ENCODE measurements around the gene TNNI3K. TPM values are rescaled to one million over a fixed set of nuclear protein-coding genes. Genes with fewer than 3 reads are reported as not detected.

The TNNI3K gene
- total RNA-seq, 1 donor from 2014 or later: not detected

- no peak overlapping the region for H3K27ac Mint-ChIP-seq (ENCODE audit: unreplicated experiment)
Observed at GRCh38 chr1:74357150-74357549, 122.0 kb downstream of the TNNI3K start.

GRCh38 chr1:74357756-74358155 lies 122.6 kb downstream of the TNNI3K start:
- Mint-ChIP-seq H3K4me1 (ENCODE audit: unreplicated experiment) (peaks cover 7% of the 10 kb centered on the region), H3K27ac (ENCODE audit: unreplicated experiment) (no peak overlapping the region)
- no peak for TF ChIP-seq CTCF (IDR thresholded peaks at IDR 0.05)

More at GRCh38 chr1:74357150-74357549, 122.0 kb downstream of the TNNI3K start:
- no peak for TF ChIP-seq CTCF (IDR thresholded peaks at IDR 0.05)
- H3K4me3 Mint-ChIP-seq (ENCODE audit: unreplicated experiment): no peak overlapping the region
- no peaks in the 10 kb centered on the region for H3K27me3 Mint-ChIP-seq (ENCODE audit: unreplicated experiment)
- no peaks in the 10 kb centered on the region for H3K36me3 Mint-ChIP-seq (ENCODE audit: unreplicated experiment)
- H3K9me3 Mint-ChIP-seq (ENCODE audit: unreplicated experiment): no peaks in the 10 kb centered on the region
- DNase-seq (ENCODE audit: extremely low spot score, unreplicated experiment): no peak
- H3K4me1 Mint-ChIP-seq (ENCODE audit: unreplicated experiment): peaks cover 7% of the 10 kb centered on the region

GRCh38 chr1:74362691-74363090 lies 127.5 kb downstream of the TNNI3K start:
- no peak for DNase-seq (ENCODE audit: extremely low spot score, unreplicated experiment)
- H3K9me3 Mint-ChIP-seq (ENCODE audit: unreplicated experiment): no peaks in the 10 kb centered on the region
- H3K27me3 Mint-ChIP-seq (ENCODE audit: unreplicated experiment): no peaks in the 10 kb centered on the region
- no peak overlapping the region for H3K27ac Mint-ChIP-seq (ENCODE audit: unreplicated experiment)
- H3K36me3 Mint-ChIP-seq (ENCODE audit: unreplicated experiment): no peaks in the 10 kb centered on the region
- TF ChIP-seq CTCF (IDR thresholded peaks at IDR 0.05): no peak
- no peak overlapping the region for H3K4me3 Mint-ChIP-seq (ENCODE audit: unreplicated experiment)
- no peaks in the 10 kb centered on the region for H3K4me1 Mint-ChIP-seq (ENCODE audit: unreplicated experiment)

More at GRCh38 chr1:74357756-74358155, 122.6 kb downstream of the TNNI3K start:
- H3K27me3 Mint-ChIP-seq (ENCODE audit: unreplicated experiment): no peaks in the 10 kb centered on the region
- DNase-seq (ENCODE audit: extremely low spot score, unreplicated experiment): no peak
- no peaks in the 10 kb centered on the region for H3K36me3 Mint-ChIP-seq (ENCODE audit: unreplicated experiment)
- no peaks in the 10 kb centered on the region for H3K9me3 Mint-ChIP-seq (ENCODE audit: unreplicated experiment)
- no peak overlapping the region for H3K4me3 Mint-ChIP-seq (ENCODE audit: unreplicated experiment)

- no peak for DNase-seq (ENCODE audit: extremely low spot score, unreplicated experiment)
- Mint-ChIP-seq H3K4me3 (ENCODE audit: unreplicated experiment) (no peak overlapping the region), H3K36me3 (ENCODE audit: unreplicated experiment) (no peaks in the 10 kb centered on the region), H3K4me1 (ENCODE audit: unreplicated experiment) (no peaks in the 10 kb centered on the region), H3K9me3 (ENCODE audit: unreplicated experiment) (no peaks in the 10 kb centered on the region), H3K27ac (ENCODE audit: unreplicated experiment) (no peak overlapping the region), H3K27me3 (ENCODE audit: unreplicated experiment) (no peaks in the 10 kb centered on the region)
- no peak for TF ChIP-seq CTCF (IDR thresholded peaks at IDR 0.05)
Observed at GRCh38 chr1:74363220-74363619, 128.0 kb downstream of the TNNI3K start.

GRCh38 chr1:74367175-74367813 lies 132.1 kb downstream of the TNNI3K start:
- TF ChIP-seq CTCF (IDR thresholded peaks at IDR 0.05): no peak
- Mint-ChIP-seq H3K36me3 (ENCODE audit: unreplicated experiment) (no peaks in the 10 kb centered on the region), H3K4me3 (ENCODE audit: unreplicated experiment) (no peak overlapping the region), H3K4me1 (ENCODE audit: unreplicated experiment) (peaks cover 3% of the 10 kb centered on the region), H3K9me3 (ENCODE audit: unreplicated experiment) (no peaks in the 10 kb centered on the region), H3K27me3 (ENCODE audit: unreplicated experiment) (no peaks in the 10 kb centered on the region), H3K27ac (ENCODE audit: unreplicated experiment) (no peak overlapping the region)
- no peak for DNase-seq (ENCODE audit: extremely low spot score, unreplicated experiment)

Data from osteocyte (in vitro differentiated cells).